Measurements from ENCODE around the gene SHPK. TPM values are rescaled to one million over a fixed set of nuclear protein-coding genes. Genes with fewer than 3 reads are reported as not detected.

Gene SHPK, protein sequence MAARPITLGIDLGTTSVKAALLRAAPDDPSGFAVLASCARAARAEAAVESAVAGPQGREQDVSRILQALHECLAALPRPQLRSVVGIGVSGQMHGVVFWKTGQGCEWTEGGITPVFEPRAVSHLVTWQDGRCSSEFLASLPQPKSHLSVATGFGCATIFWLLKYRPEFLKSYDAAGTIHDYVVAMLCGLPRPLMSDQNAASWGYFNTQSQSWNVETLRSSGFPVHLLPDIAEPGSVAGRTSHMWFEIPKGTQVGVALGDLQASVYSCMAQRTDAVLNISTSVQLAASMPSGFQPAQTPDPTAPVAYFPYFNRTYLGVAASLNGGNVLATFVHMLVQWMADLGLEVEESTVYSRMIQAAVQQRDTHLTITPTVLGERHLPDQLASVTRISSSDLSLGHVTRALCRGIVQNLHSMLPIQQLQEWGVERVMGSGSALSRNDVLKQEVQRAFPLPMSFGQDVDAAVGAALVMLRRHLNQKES
- total RNA-seq (1 to 10 TPM; 4.6 to 5.8 (median 4.9) TPM), polyA plus RNA-seq (2.9 TPM)
- long read RNA-seq, donor 1, partial matches to known transcripts, result 2 of 6 reads
- long read RNA-seq, donor 1, other reads (novel, unspliced or antisense), result 1 of 6 reads
- long read RNA-seq, donor 2, partial matches to known transcripts, result 0 of 4 reads
- long read RNA-seq, donor 2, other reads (novel, unspliced or antisense), result 1 of 4 reads
- long read RNA-seq, donor 3, transcript SHPK-201 (7 exons, 3,838 nt), result major isoform, 5 of 7 reads
- long read RNA-seq, donor 3, partial matches to known transcripts, result 1 of 7 reads
- long read RNA-seq, donor 3, other reads (novel, unspliced or antisense), result 1 of 7 reads
- long read RNA-seq, donor 4, transcript SHPK-201 (7 exons, 3,838 nt), result major isoform, 6 of 7 reads
- long read RNA-seq, donor 4, partial matches to known transcripts, result 0 of 7 reads
- long read RNA-seq, donor 4, other reads (novel, unspliced or antisense), result 1 of 7 reads

DNA sequence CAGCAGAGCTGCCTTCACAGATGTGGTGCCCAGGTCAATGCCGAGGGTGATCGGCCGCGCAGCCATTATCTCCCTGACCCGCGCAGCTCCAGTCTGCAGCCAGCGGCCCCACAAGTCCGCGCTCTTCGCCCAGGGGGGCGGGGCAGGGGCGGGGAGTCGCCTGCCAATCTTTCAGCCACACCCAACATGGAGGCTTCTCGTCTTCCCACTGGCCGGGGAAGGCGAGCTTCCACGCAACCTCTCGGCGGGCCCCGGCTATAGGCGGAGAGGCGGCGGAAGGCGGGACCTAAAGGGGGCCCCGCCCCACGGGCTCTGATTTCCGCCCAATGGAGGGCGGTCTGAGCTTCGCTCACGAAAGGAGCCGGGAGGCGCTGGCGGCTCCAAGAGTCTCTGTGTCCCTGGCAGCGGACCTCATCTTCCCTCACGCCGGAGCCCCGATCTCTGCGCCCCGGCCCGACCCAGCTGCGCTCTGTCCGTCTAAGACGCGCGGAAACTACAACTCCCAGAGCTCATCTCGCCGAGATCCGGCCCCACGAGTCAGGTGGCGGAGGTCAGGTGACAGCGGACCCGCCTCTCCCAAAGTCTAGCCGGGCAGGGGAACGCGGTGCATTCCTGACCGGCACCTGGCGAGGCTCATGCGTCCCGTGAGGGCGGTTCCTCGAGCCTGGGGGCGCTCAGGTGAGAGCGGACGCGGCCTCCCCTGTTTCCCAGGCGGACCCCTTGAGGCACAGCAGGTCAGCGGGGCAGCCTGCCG, at the start of gene SHPK, which contains the start of gene CTNS:
SHPK (minus strand) TSS at position 97 of the 754 bp plus-strand sequence; CDS start at position 66, 31 bp downstream.
CTNS (plus strand) TSS at position 607 of the 754 bp plus-strand sequence. CDS start 3,447 bp downstream, outside the sequence.
- WGBS, result under 1% methylated on average over 68 of the region's 68 CpGs
- H3K4me3 ChIP-seq (ENCODE audit: low read length), result peak within 1 kb of the TSS; percentile 79
- peaks cover 7% of the 10 kb centered on the region for H3K4me1 ChIP-seq (ENCODE audit: control insufficient read depth, insufficient read depth, low read length)
- intact Hi-C loops (cut with DNase I), result loop anchor here in 2 of 4 donors (10.0 kb wide), 1 partner anchor 102 kb away; no protein-coding TSS in a partner anchor
- ATAC-seq, result peak; percentile 97 to 99
- DNase-seq, result peak; percentile 97 to 99 (median 99)
- H3K9me3 ChIP-seq (ENCODE audit: control insufficient read depth, low read length), result no peaks in the 10 kb centered on the region
- H3K27me3 ChIP-seq (ENCODE audit: control insufficient read depth, insufficient read depth), result no peaks in the 10 kb centered on the region
- H3K27ac ChIP-seq (ENCODE audit: low read length), result peak within 1 kb of the TSS; percentile 93

DNA sequence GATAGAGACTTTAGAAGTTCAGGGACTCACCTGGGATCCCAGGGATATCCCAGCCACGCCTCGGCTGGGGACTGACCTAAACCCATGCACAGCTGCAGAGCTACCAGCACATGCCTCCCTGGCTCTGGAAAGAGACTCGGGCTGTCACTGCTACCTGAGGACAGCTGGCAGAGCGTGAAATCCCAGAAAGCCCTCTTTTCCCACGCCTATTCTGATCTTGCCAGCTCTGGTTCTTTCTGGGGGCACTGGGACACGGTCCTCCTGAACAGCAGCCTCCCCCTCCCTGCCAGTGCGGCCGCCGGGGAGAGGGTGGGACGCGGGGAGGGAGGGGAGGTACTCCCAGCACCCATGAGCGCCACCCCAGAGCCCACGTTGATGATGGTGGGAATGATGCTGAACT, 49.1 kb upstream of the SHPK start:
- intact Hi-C loops (cut with DNase I), result no loop called here
- 41% methylated on average over 13 of the region's 13 CpGs for WGBS
- Histone ChIP-seq H3K27ac (ENCODE audit: low read length) (no peak overlapping the region), H3K27me3 (ENCODE audit: control insufficient read depth, insufficient read depth) (no peaks in the 10 kb centered on the region), H3K4me1 (ENCODE audit: control insufficient read depth, insufficient read depth, low read length) (no peaks in the 10 kb centered on the region), H3K4me3 (ENCODE audit: low read length) (no peak overlapping the region), H3K9me3 (ENCODE audit: control insufficient read depth, low read length) (no peaks in the 10 kb centered on the region)
- ATAC-seq, result no peak
- peak in 1 of 3 donors; percentile 23 for DNase-seq

DNA sequence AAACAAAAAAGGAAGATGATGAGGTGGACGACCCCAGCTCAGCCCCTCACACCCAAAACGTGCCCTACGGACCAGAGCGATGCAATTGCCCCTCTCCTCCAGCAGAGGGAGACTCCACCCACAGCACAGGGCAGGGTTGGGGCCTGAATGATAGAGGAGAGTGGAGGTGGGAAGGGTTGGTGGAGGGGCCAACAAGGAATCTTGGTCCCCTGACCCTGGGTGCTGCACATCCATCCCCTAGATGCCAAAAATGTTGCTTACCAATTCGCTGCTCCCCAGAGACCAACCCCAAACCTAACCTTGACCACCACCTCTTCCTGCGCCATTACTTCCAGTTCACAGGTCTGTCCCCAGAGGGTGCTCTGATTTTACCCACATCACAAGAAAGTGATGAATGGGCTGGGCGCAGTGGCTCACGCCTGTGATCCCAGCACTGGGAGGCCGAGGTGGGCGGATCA, 47.0 kb upstream of the SHPK start:
- ATAC-seq, result peak; percentile 71 to 73
- Histone ChIP-seq H3K27me3 (ENCODE audit: control insufficient read depth, insufficient read depth) (no peaks in the 10 kb centered on the region), H3K4me3 (ENCODE audit: low read length) (no peak overlapping the region), H3K9me3 (ENCODE audit: control insufficient read depth, low read length) (no peaks in the 10 kb centered on the region), H3K27ac (ENCODE audit: low read length) (no peak overlapping the region), H3K4me1 (ENCODE audit: control insufficient read depth, insufficient read depth, low read length) (no peaks in the 10 kb centered on the region)
- intact Hi-C loops (cut with DNase I), result no loop called here
- peak in 1 of 3 donors; percentile 56 for DNase-seq
- 29% methylated on average over 10 of the region's 10 CpGs for WGBS

DNA sequence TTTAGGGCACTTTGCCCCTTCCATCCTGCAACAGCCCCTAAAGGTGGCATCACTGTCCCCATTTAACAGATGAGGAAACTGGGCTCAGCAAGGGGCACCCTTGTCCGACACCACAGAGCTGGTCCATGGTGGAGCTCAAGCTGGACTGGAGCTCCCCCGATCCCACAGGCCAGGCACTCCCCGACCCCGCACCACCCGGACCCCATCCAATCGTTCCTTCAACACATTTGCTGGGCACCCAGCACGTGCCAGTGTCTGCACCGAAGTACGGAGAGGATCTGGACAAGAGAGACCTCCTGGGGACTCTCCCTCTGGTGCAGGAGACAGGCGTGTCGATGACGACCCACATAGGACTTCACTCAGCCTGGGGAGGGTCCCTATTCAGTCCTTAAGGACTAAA, 46.0 kb upstream of the SHPK start:
- H3K9me3 ChIP-seq (ENCODE audit: control insufficient read depth, low read length), result no peaks in the 10 kb centered on the region
- peak in 1 of 2 donors; percentile 21 for ATAC-seq
- no peaks in the 10 kb centered on the region for H3K27me3 ChIP-seq (ENCODE audit: control insufficient read depth, insufficient read depth)
- H3K4me3 ChIP-seq (ENCODE audit: low read length), result no peak overlapping the region
- intact Hi-C loops (cut with DNase I), result no loop called here
- 86% methylated on average over 12 of the region's 12 CpGs for WGBS
- H3K27ac ChIP-seq (ENCODE audit: low read length), result no peak overlapping the region
- DNase-seq, result no peak
- no peaks in the 10 kb centered on the region for H3K4me1 ChIP-seq (ENCODE audit: control insufficient read depth, insufficient read depth, low read length)

DNA sequence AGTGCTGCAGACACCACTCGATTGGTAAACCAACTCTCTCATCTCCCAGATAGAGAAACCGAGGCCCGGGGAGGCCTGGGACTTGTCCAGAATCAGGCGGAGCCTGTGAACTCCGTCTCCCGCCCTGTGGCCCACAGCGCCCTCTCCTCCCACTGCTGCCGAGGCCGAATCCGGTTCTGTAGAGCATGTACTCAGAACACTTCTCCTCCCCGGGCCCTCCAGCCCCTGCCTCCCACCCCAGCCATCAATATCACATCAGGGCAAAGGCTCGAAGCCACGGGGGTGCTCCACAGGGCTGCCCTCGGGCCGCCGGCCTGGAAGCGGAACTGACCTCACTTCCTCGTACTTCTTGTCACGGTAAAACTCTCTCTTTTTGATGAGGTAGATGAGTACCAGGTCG, 45.5 kb upstream of the SHPK start:
- Histone ChIP-seq H3K4me3 (ENCODE audit: low read length) (no peak overlapping the region), H3K4me1 (ENCODE audit: control insufficient read depth, insufficient read depth, low read length) (no peaks in the 10 kb centered on the region), H3K9me3 (ENCODE audit: control insufficient read depth, low read length) (no peaks in the 10 kb centered on the region), H3K27me3 (ENCODE audit: control insufficient read depth, insufficient read depth) (no peaks in the 10 kb centered on the region), H3K27ac (ENCODE audit: low read length) (no peak overlapping the region)
- ATAC-seq (no peak), DNase-seq (no peak)
- 76% methylated on average over 20 of the region's 20 CpGs for WGBS
- intact Hi-C loops (cut with DNase I), result no loop called here

DNA sequence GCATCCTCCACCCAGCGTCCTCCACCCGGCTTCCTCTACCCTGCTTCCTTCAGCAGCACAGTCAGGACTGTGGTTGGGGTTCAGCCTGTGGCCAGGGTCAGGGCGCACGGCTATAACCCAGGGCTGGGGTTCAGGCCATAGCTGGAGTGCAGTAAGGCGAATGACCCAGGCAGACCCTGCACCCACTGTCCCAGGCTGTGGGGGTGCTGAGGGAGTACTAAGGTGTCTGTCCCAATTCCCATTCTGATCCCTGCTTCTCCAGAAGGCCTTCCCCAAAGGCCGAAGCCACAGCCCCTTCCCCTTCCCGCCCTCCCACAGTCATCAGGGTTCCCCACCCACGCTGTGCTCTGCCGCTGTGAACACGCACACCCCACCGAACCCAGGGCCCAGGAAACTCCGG, 45.0 kb upstream of the SHPK start:
- H3K9me3 ChIP-seq (ENCODE audit: control insufficient read depth, low read length), result no peaks in the 10 kb centered on the region
- intact Hi-C loops (cut with DNase I), result no loop called here
- WGBS, result 89% methylated on average over 12 of the region's 12 CpGs
- ATAC-seq, result no peak
- H3K27me3 ChIP-seq (ENCODE audit: control insufficient read depth, insufficient read depth), result no peaks in the 10 kb centered on the region
- DNase-seq, result no peak
- H3K4me3 ChIP-seq (ENCODE audit: low read length), result no peak overlapping the region
- no peak overlapping the region for H3K27ac ChIP-seq (ENCODE audit: low read length)
- H3K4me1 ChIP-seq (ENCODE audit: control insufficient read depth, insufficient read depth, low read length), result no peaks in the 10 kb centered on the region

DNA sequence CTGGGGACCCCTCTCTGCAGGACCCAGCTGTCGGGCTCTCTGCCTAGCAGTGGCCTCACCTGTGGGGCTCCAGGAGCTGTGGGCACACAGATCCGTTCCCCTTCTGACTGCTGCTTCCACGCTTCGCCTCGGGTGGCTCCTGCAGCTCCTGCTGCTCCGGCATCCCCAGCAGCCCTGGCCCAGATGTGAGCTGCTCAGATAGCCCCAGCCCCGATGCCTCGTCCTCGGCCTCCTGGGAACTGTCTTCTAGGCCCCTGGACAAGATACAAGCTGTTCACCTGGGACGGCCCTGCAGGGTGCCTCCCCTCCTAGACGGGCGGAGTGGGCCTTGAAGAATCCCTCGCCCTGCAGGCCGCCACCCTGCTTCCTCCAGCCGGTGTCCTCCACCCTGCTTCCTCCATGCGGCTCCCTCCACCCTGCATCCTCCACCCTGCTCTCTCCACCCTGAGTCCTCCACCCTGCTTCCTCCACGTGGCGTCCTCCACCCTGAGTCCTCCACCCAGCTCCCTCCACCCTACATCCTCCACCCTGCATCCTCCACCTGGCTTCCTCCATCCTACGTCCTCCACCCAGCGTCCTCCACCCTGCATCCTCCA, 43.6 kb upstream of the SHPK start:
- 51% methylated on average over 20 of the region's 20 CpGs for WGBS

DNA sequence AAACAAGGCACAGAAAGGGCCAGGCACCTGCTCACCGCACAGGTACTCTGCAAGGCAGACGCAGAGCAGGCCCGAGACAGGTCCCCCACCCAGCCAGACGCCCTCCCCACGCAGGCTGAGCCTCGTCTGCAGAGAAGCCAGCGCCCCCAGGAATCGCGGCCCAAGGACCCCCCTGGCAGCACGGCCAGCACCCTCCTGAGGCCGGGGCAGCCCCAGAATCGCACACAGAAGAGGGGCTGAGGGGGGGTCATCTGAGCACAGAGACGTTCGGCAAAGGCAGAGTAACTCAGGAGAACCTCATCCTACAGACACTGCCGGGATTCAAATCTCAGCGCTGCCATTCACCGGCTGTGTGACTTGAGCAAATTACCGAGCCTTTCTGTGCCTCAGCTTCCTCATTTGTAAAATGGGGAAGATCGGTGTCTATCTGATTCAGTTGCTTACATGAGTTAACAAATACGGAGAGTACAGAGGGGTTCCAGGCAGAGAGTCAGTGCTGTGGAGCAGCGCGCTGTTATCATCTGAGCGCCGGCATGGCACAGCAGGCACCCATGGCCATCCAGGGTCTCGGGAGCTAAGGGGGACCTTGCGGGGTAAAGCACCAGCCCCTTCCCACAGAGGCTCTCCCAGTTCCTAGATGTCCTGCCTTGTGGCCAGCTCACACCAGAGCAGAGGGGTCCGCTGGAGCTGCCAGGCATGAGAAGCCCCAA, 42.9 kb upstream of the SHPK start:
- no peaks in the 10 kb centered on the region for H3K4me1 ChIP-seq (ENCODE audit: control insufficient read depth, insufficient read depth, low read length)
- no peak overlapping the region for H3K4me3 ChIP-seq (ENCODE audit: low read length)
- WGBS, result 84% methylated on average over 27 of the region's 27 CpGs
- intact Hi-C loops (cut with DNase I), result no loop called here
- no peaks in the 10 kb centered on the region for H3K27me3 ChIP-seq (ENCODE audit: control insufficient read depth, insufficient read depth)
- H3K9me3 ChIP-seq (ENCODE audit: control insufficient read depth, low read length), result no peaks in the 10 kb centered on the region
- no peak for ATAC-seq
- no peak overlapping the region for H3K27ac ChIP-seq (ENCODE audit: low read length)
- peak in 1 of 3 donors; percentile 20 for DNase-seq

More for the DNA sequence above, 43.6 kb upstream of the SHPK start:
- ATAC-seq, result no peak
- DNase-seq, result no peak
- H3K27ac ChIP-seq (ENCODE audit: low read length), result no peak overlapping the region
- H3K27me3 ChIP-seq (ENCODE audit: control insufficient read depth, insufficient read depth), result no peaks in the 10 kb centered on the region
- no peak overlapping the region for H3K4me3 ChIP-seq (ENCODE audit: low read length)
- intact Hi-C loops (cut with DNase I), result no loop called here
- no peaks in the 10 kb centered on the region for H3K9me3 ChIP-seq (ENCODE audit: control insufficient read depth, low read length)
- H3K4me1 ChIP-seq (ENCODE audit: control insufficient read depth, insufficient read depth, low read length), result no peaks in the 10 kb centered on the region

DNA sequence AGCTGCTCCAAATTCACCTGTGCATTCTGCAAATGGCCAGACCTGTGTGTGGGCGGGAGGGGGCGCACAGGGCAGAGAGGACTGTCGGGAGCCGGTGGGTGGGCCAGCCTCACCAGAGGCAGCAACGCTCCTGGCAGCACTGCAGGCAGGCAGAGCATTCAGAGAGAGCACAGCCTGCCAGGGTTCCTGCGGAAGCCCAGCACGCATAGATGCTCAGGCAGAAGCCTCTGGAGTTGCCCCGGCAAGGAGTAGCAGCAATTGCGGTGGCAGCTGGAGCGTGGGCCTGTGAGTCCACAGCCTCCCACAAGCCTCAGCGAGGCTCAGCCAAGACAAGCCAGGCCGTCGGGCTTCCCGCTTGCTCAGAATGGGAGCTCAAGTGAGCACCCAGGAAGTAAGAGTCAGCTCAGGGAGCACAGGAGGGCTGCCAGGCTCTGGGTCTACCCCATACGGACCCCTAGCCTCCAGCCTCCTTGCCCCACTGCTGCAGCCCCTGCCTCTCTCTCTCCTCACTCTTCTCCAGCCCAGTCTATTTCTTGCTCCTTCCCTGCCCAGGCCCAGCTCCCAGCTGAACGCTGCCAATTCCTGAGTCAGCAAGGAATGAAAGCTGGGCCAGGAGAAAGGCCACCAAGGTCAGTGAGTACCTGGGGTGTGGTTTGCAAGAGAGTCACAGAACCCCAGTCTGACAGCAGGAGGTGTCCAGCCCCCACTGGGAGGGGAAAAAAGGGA, 42.2 kb upstream of the SHPK start:
- H3K4me1 ChIP-seq (ENCODE audit: control insufficient read depth, insufficient read depth, low read length), result no peaks in the 10 kb centered on the region
- no peak for ATAC-seq
- 48% methylated on average over 16 of the region's 16 CpGs for WGBS
- no peaks in the 10 kb centered on the region for H3K27me3 ChIP-seq (ENCODE audit: control insufficient read depth, insufficient read depth)
- no peaks in the 10 kb centered on the region for H3K9me3 ChIP-seq (ENCODE audit: control insufficient read depth, low read length)
- peak in 2 of 3 donors; percentile 25 to 37 for DNase-seq
- H3K4me3 ChIP-seq (ENCODE audit: low read length), result no peak overlapping the region
- intact Hi-C loops (cut with DNase I), result no loop called here
- H3K27ac ChIP-seq (ENCODE audit: low read length), result no peak overlapping the region
